MCF 10A (cell line): Measurements from ENCODE around the gene MYO9B. TPM values are rescaled to one million over a fixed set of nuclear protein-coding genes. Genes with fewer than 3 reads are reported as not detected.

Experiments used
- BruUV-seq: library from RNA; stranded (reverse); fragments of 400-500 nt; replicated peaks from 2 replicates; lab custom pipeline; 2021; lab: Mats Ljungman, UMichigan
- CTCF ChIA-PET: fragments of 300-600 bp; sonication (Branson Sonifier 250); formaldehyde crosslinking; extraction: SDS; loops from one replicate; lab custom pipeline; 2021; ENCODE audit warnings: antibody characterized with exemption, inconsistent platforms; lab: Yijun Ruan, JAX
- POLR2A ChIA-PET: fragments of 300-600, 350-650 bp; sonication (Branson Sonifier 250); formaldehyde crosslinking; extraction: SDS; loops from one replicate; lab custom pipeline; 2020; ENCODE audit warnings: antibody characterized with exemption, inconsistent platforms; lab: Yijun Ruan, JAX
- DNase-seq: peaks from one replicate; pipeline ENCODE4 v3.0.0-alpha.2; 2018; ENCODE audit not compliant: unreplicated experiment
- H3K27ac Mint-ChIP-seq: one replicate; pipeline ENCODE4 v1.8.0; 2022; ENCODE audit warnings: mild to moderate bottlenecking, low read depth, mixed read lengths; ENCODE audit not compliant: unreplicated experiment
- H3K27me3 Mint-ChIP-seq: one replicate; pipeline ENCODE4 v1.8.0; 2022; ENCODE audit warnings: mixed read lengths; ENCODE audit not compliant: insufficient read depth, unreplicated experiment
- H3K36me3 Mint-ChIP-seq: one replicate; pipeline ENCODE4 v1.8.0; 2022; ENCODE audit warnings: mild to moderate bottlenecking, moderate library complexity, mixed read lengths; ENCODE audit not compliant: insufficient read depth, unreplicated experiment
- H3K4me1 Mint-ChIP-seq: one replicate; pipeline ENCODE4 v1.8.0; 2022; ENCODE audit warnings: mixed read lengths; ENCODE audit not compliant: insufficient read depth, unreplicated experiment
- H3K4me3 Mint-ChIP-seq: one replicate; pipeline ENCODE4 v1.8.0; 2022; ENCODE audit warnings: mild to moderate bottlenecking, moderate library complexity, mixed read lengths; ENCODE audit not compliant: unreplicated experiment
- H3K9me3 Mint-ChIP-seq: one replicate; pipeline ENCODE4 v1.8.0; 2022; ENCODE audit warnings: mixed read lengths; ENCODE audit not compliant: unreplicated experiment
- CTCF ChIP-seq: fragments of 200-600 bp; IDR thresholded peaks from one replicate; pipeline ENCODE4 v1.8.0; 2022; ENCODE audit warnings: antibody characterized with exemption, mild to moderate bottlenecking; ENCODE audit not compliant: unreplicated experiment
- intact Hi-C: fragments of 100-400 bp; cut with micrococcal nuclease; formaldehyde crosslinking; loops from 2 replicates; pipeline ENCODE4 v1.14.1; 2022
- total RNA-seq: library from RNA; stranded (reverse); gene quantifications from 2 replicates; pipeline ENCODE4 v1.2.3, GENCODE V29; 2022

The MYO9B gene
- total RNA-seq, 1 experiment from 2014 or later, result 43.5 TPM

GRCh38 chr19:17196610-17197009, 121.0 kb downstream of the MYO9B start:
- Mint-ChIP-seq H3K9me3 (peaks cover 8% of the 10 kb centered on the region), H3K27me3 (no peaks in the 10 kb centered on the region), H3K4me3 (no peak overlapping the region), H3K27ac (no peak overlapping the region), H3K36me3 (peaks cover 37% of the 10 kb centered on the region), H3K4me1 (no peaks in the 10 kb centered on the region)
- intact Hi-C loops, result no loop called here
- BruUV-seq, result no TSS peak
- TF ChIP-seq CTCF, result no peak
- ChIA-PET POLR2A (no interaction called here), CTCF (interaction anchor here (0.7 kb wide), 1 partner anchor 32 kb away, joined by 4 read pairs; no protein-coding TSS in a partner anchor)
- no peak for DNase-seq

- Mint-ChIP-seq H3K4me1 (no peaks in the 10 kb centered on the region), H3K36me3 (peaks cover 35% of the 10 kb centered on the region), H3K27ac (no peak overlapping the region), H3K4me3 (no peak overlapping the region), H3K27me3 (no peaks in the 10 kb centered on the region), H3K9me3 (peaks cover 8% of the 10 kb centered on the region)
- intact Hi-C loops, result no loop called here
- no peak for DNase-seq
- TF ChIP-seq CTCF, result no peak
- no TSS peak for BruUV-seq
- ChIA-PET POLR2A (no interaction called here), CTCF (no interaction called here)
Measured at GRCh38 chr19:17197666-17198065, 122.1 kb downstream of the MYO9B start.

- Mint-ChIP-seq H3K4me1 (no peaks in the 10 kb centered on the region), H3K27ac (no peak overlapping the region), H3K4me3 (no peak overlapping the region), H3K36me3 (peaks cover 35% of the 10 kb centered on the region), H3K27me3 (no peaks in the 10 kb centered on the region), H3K9me3 (peaks cover 8% of the 10 kb centered on the region)
- intact Hi-C loops, result no loop called here
- no TSS peak for BruUV-seq
- CTCF ChIA-PET, result interaction anchor here (0.6 kb wide), 1 partner anchor 1111 kb away, joined by 5 read pairs; no protein-coding TSS in a partner anchor
- no peak for TF ChIP-seq CTCF
- POLR2A ChIA-PET, result no interaction called here
- no peak for DNase-seq
Measured at GRCh38 chr19:17200408-17201079, 125.0 kb downstream of the MYO9B start.

GRCh38 chr19:17202249-17202648, 126.7 kb downstream of the MYO9B start:
- no TSS peak for BruUV-seq
- peak; percentile 34 for DNase-seq
- H3K27me3 Mint-ChIP-seq, result no peaks in the 10 kb centered on the region
- intact Hi-C loops, result no loop called here
- no peaks in the 10 kb centered on the region for H3K4me1 Mint-ChIP-seq
- POLR2A ChIA-PET, result no interaction called here
- CTCF ChIA-PET, result no interaction called here
- H3K9me3 Mint-ChIP-seq, result no peaks in the 10 kb centered on the region
- H3K36me3 Mint-ChIP-seq, result peaks cover 35% of the 10 kb centered on the region
- TF ChIP-seq CTCF, result no peak
- no peak overlapping the region for H3K4me3 Mint-ChIP-seq
- H3K27ac Mint-ChIP-seq, result no peak overlapping the region
